ENCODE measurements around the gene PGRMC1. TPM values are rescaled to one million over a fixed set of nuclear protein-coding genes. Genes with fewer than 3 reads are reported as not detected.

PGRMC1 gene
- total RNA-seq, 1 donor from 2014 or later, result 246 TPM

DNA sequence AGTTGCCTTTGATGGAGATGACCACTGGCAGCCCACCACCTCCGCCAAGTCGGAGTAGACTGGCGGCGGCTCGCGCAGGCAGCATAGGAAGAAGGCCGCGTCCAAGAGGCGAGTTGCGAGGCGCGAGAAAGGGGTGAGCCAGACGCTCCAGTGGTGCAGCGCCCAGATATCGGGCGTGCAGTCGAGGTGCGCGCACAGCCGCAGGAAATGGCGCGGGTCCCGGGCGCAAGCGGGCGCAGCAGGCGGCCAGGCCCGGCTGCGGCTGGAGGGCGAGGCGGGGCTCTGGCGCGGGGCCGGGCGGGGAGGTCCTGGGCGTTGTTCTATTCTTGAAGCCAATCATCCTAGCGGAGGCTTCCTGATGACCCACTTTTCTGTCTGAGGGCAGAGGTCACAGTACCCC is 13.2 kb upstream of the PGRMC1 start:
- H4K20me1 ChIP-seq (ENCODE audit: low read depth), result no peaks in the 10 kb centered on the region
- no peak overlapping the region for H3K27ac ChIP-seq
- no peak overlapping the region for H2AFZ ChIP-seq (replicated peaks)
- H3K27me3 ChIP-seq, result no peaks in the 10 kb centered on the region
- H3K9me3 ChIP-seq (ENCODE audit: low read depth), result no peaks in the 10 kb centered on the region
- H3K36me3 ChIP-seq, result no peaks in the 10 kb centered on the region
- H3K27me3 Mint-ChIP-seq (ENCODE audit: insufficient read depth, low read depth), result peaks cover 6% of the 10 kb centered on the region
- H3K79me2 ChIP-seq (ENCODE audit: low read depth), result no peaks in the 10 kb centered on the region
- no peak for DNase-seq (ENCODE audit: low spot score)
- no peak overlapping the region for H3K27ac Mint-ChIP-seq
- H3K36me3 Mint-ChIP-seq, result no peaks in the 10 kb centered on the region
- H3K4me1 ChIP-seq, result no peaks in the 10 kb centered on the region
- no peak overlapping the region for H3K4me2 ChIP-seq
- peaks cover 10% of the 10 kb centered on the region for H3K9me3 Mint-ChIP-seq
- no peak overlapping the region for H3K4me3 Mint-ChIP-seq
- H3F3A ChIP-seq (ENCODE audit: low read depth), result no peaks in the 10 kb centered on the region
- H3K4me3 ChIP-seq, result no peak overlapping the region
- TF ChIP-seq CTCF (IDR thresholded peaks at IDR 0.05) (no peak), EZH2phosphoT487 (IDR thresholded peaks at IDR 0.05) (no peak), EZH2 (IDR thresholded peaks at IDR 0.05) (no peak)
- H3K4me1 Mint-ChIP-seq, result peaks cover 2% of the 10 kb centered on the region
- H3K9ac ChIP-seq, result no peak overlapping the region

- Mint-ChIP-seq H3K9me3 (peaks cover 10% of the 10 kb centered on the region), H3K36me3 (no peaks in the 10 kb centered on the region), H3K27me3 (ENCODE audit: insufficient read depth, low read depth) (peaks cover 6% of the 10 kb centered on the region), H3K4me3 (no peak overlapping the region), H3K4me1 (peaks cover 2% of the 10 kb centered on the region), H3K27ac (no peak overlapping the region)
- H3K27me3 ChIP-seq, result no peaks in the 10 kb centered on the region
- H3K9me3 ChIP-seq (ENCODE audit: low read depth), result no peaks in the 10 kb centered on the region
- H3F3A ChIP-seq (ENCODE audit: low read depth), result no peaks in the 10 kb centered on the region
- H4K20me1 ChIP-seq (ENCODE audit: low read depth), result no peaks in the 10 kb centered on the region
- H3K36me3 ChIP-seq, result no peaks in the 10 kb centered on the region
- no peak overlapping the region for H3K4me2 ChIP-seq
- H3K9ac ChIP-seq, result no peak overlapping the region
- no peak overlapping the region for H2AFZ ChIP-seq (replicated peaks)
- DNase-seq (ENCODE audit: low spot score), result no peak
- no peaks in the 10 kb centered on the region for H3K4me1 ChIP-seq
- H3K27ac ChIP-seq, result no peak overlapping the region
- H3K79me2 ChIP-seq (ENCODE audit: low read depth), result no peaks in the 10 kb centered on the region
- no peak overlapping the region for H3K4me3 ChIP-seq
- TF ChIP-seq CTCF (IDR thresholded peaks at IDR 0.05), result no peak
- TF ChIP-seq EZH2phosphoT487 (IDR thresholded peaks at IDR 0.05), result no peak
- no peak for TF ChIP-seq EZH2 (IDR thresholded peaks at IDR 0.05)
Measured at GRCh38 chrX:119223783-119224182, 12.3 kb upstream of the PGRMC1 start.

GRCh38 chrX:119226446-119226845 is 9.6 kb upstream of the PGRMC1 start:
- Histone ChIP-seq H3K9me3 (ENCODE audit: low read depth) (no peaks in the 10 kb centered on the region), H2AFZ (replicated peaks) (no peak overlapping the region), H3K27me3 (no peaks in the 10 kb centered on the region), H3K9ac (no peak overlapping the region), H3K27ac (no peak overlapping the region), H3K4me3 (no peak overlapping the region), H3K4me2 (no peak overlapping the region), H3F3A (ENCODE audit: low read depth) (no peaks in the 10 kb centered on the region), H3K36me3 (no peaks in the 10 kb centered on the region), H3K79me2 (ENCODE audit: low read depth) (no peaks in the 10 kb centered on the region), H3K4me1 (no peaks in the 10 kb centered on the region), H4K20me1 (ENCODE audit: low read depth) (no peaks in the 10 kb centered on the region)
- peaks cover 2% of the 10 kb centered on the region for H3K4me1 Mint-ChIP-seq
- no peak for TF ChIP-seq CTCF (IDR thresholded peaks at IDR 0.05)
- H3K36me3 Mint-ChIP-seq, result no peaks in the 10 kb centered on the region
- no peak overlapping the region for H3K4me3 Mint-ChIP-seq
- H3K9me3 Mint-ChIP-seq, result peaks cover 10% of the 10 kb centered on the region
- H3K27me3 Mint-ChIP-seq (ENCODE audit: insufficient read depth, low read depth), result peaks cover 10% of the 10 kb centered on the region
- DNase-seq (ENCODE audit: low spot score), result no peak
- H3K27ac Mint-ChIP-seq, result no peak overlapping the region
